Measurements from ENCODE around the gene KCNJ1. TPM values are rescaled to one million over a fixed set of nuclear protein-coding genes. Genes with fewer than 3 reads are reported as not detected.

KCNJ1 gene
- total and polyA plus RNA-seq, 10 donors = 0.02 to 0.09 (median 0.03) TPM; not detected in 7

DNA sequence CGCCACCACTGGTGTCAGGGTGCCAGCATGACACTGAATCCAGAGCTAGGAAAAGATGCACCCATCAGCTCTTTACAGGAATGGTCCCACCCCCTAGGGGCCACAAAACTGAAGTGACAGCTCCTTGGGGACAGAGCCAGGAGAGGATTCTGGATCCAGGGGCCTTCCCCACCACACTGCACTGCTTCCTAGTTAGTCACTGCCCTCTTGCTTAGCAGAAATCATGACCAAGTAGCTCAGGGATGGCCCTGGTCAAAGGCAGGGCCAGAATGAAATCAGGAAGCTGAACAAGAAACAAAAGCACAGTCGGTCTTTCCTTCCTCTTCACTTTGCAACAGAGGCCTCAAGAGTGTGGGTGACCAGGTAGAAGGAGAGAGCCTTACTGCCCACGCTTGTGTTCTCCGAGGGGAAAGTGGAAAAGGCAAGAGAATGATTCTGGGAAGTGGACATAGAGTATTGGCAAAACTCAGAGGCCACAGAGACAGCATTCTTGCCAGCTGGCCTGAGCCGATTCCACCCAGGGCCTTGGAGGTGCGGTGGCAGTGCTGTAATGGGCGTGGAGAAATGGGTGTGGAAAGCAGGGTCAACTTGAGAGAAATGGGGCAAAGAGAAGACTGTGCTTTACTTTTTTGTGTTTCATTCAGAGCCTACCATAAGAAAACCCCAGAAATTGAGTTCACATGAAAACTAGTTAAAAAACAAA is 39.8 kb downstream of the KCNJ1 start:
- WGBS, 5 donors = 60 to 72% (median 70%) methylated on average over 7 of the region's 7 CpGs
- no peak for DNase-seq

DNA sequence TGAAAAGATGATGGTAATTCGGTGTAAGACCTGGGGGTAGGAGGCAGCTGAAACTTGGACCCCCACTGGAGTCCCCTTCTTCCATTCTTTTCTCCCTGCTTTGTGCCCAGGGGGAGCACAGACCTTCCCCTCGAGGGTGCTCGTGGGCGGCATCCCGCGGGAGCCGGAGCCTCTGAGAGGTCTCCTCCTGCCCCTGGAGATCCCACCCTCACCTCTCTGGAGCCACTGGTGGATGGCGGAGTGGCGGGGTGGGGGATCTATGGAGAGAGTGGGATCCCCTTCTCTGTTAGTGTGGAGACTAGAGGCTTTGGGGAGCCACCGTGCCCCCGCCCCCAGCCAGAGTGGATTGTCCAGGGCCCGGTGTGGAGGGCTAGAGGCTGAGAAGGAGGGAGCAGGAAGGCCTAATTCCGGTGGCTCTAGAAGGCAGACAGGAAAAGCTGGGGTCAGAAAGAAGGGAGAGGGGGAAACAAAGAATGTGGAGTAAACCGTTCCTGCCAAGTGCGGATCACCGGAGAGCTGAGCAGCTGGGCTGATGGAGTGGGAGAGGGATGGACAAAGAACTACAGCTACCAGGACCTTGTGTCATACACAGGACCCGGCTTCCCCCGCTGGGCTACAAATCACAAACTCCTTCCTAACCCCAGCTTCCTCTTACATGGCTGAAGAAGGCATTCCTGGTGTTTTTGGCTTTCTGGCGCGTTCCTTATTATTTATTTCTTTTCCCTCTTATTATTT is 41.9 kb downstream of the KCNJ1 start:
- Histone ChIP-seq H3K36me3 (peaks cover 0 to 23% (median 0%) of the 10 kb centered on the region in 6 donors), H3K4me1 (peaks cover 2 to 33% (median 9%) of the 10 kb centered on the region in 6 donors), H3K4me3 (no peak overlapping the region), H3K9me3 (no peaks in the 10 kb centered on the region), H3K27ac (peak overlapping the region in 3 of 8 donors; percentile 12 to 77 (median 24)), H3K27me3 (replicated peaks in 1 of 7) (peaks cover 0 to 7% (median 0%) of the 10 kb centered on the region in 7 donors)
- peak; percentile 74 for DNase-seq
- 89 to 95% (median 92%) methylated on average over 19 to 20 of the region's 20 CpGs for WGBS, 5 donors
- peak in 1 of 3 donors; percentile 34 for TF ChIP-seq POLR2AphosphoS5 (IDR thresholded peaks at IDR 0.05)
- TF ChIP-seq, protein P1, sequence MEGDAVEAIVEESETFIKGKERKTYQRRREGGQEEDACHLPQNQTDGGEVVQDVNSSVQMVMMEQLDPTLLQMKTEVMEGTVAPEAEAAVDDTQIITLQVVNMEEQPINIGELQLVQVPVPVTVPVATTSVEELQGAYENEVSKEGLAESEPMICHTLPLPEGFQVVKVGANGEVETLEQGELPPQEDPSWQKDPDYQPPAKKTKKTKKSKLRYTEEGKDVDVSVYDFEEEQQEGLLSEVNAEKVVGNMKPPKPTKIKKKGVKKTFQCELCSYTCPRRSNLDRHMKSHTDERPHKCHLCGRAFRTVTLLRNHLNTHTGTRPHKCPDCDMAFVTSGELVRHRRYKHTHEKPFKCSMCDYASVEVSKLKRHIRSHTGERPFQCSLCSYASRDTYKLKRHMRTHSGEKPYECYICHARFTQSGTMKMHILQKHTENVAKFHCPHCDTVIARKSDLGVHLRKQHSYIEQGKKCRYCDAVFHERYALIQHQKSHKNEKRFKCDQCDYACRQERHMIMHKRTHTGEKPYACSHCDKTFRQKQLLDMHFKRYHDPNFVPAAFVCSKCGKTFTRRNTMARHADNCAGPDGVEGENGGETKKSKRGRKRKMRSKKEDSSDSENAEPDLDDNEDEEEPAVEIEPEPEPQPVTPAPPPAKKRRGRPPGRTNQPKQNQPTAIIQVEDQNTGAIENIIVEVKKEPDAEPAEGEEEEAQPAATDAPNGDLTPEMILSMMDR (IDR thresholded peaks at IDR 0.05 in 8 of 11, conservative IDR thresholded peaks at IDR 0.05 in 3 of 11) = no peak
- no peak for TF ChIP-seq POLR2A (IDR thresholded peaks at IDR 0.05)
- intact Hi-C loops (cut with DNase I; ENCODE audit: low total_unique reads) = no loop called here

More for the DNA sequence above, 39.8 kb downstream of the KCNJ1 start:
- Histone ChIP-seq H3K27ac (peak overlapping the region; percentile 27 to 84 (median 48)), H3K4me3 (no peak overlapping the region), H3K4me1 (peaks cover 22 to 55% (median 31%) of the 10 kb centered on the region in 6 donors), H3K9me3 (no peaks in the 10 kb centered on the region), H3K27me3 (replicated peaks in 1 of 7) (peaks cover 0 to 7% (median 0%) of the 10 kb centered on the region in 7 donors), H3K36me3 (peaks cover 0 to 15% (median 0%) of the 10 kb centered on the region in 6 donors)
- peak in 1 of 3 donors; percentile 24 for TF ChIP-seq POLR2AphosphoS5 (IDR thresholded peaks at IDR 0.05)
- TF ChIP-seq, protein P1 (IDR thresholded peaks at IDR 0.05 in 8 of 11, conservative IDR thresholded peaks at IDR 0.05 in 3 of 11) = no peak
- intact Hi-C loops (cut with DNase I; ENCODE audit: low total_unique reads) = no loop called here

GRCh38 chr11:128824191-128825049 is 42.7 kb downstream of the KCNJ1 start:
- Histone ChIP-seq H3K9me3 (no peaks in the 10 kb centered on the region), H3K27ac (peak overlapping the region in 1 of 8 donors; percentile 24), H3K27me3 (replicated peaks in 1 of 7) (peaks cover 0 to 7% (median 0%) of the 10 kb centered on the region in 7 donors), H3K4me1 (peaks cover 0 to 25% (median 1%) of the 10 kb centered on the region in 6 donors), H3K4me3 (no peak overlapping the region), H3K36me3 (peaks cover 0 to 27% (median 0%) of the 10 kb centered on the region in 6 donors)
- no peak for DNase-seq
- WGBS, 5 donors = 42 to 54% (median 48%) methylated on average over 54 to 68 of the region's 68 CpGs
- intact Hi-C loops (cut with DNase I; ENCODE audit: low total_unique reads) = no loop called here
- TF ChIP-seq POLR2A (IDR thresholded peaks at IDR 0.05) = no peak
- TF ChIP-seq, protein P1 (IDR thresholded peaks at IDR 0.05 in 8 of 11, conservative IDR thresholded peaks at IDR 0.05 in 3 of 11) = no peak
- peak in 2 of 3 donors; percentile 39 to 65 for TF ChIP-seq POLR2AphosphoS5 (IDR thresholded peaks at IDR 0.05)
